Measurements from ENCODE around the gene IL3RA.
A peak's percentile ranks its signal among the peaks of the same experiment; 100 is the strongest.
"Not testable (repeated sequence)": the region's sequence is repeated elsewhere in the genome, so short reads cannot be mapped to it uniquely, and the experiment has no call there.

The IL3RA gene

DNA sequence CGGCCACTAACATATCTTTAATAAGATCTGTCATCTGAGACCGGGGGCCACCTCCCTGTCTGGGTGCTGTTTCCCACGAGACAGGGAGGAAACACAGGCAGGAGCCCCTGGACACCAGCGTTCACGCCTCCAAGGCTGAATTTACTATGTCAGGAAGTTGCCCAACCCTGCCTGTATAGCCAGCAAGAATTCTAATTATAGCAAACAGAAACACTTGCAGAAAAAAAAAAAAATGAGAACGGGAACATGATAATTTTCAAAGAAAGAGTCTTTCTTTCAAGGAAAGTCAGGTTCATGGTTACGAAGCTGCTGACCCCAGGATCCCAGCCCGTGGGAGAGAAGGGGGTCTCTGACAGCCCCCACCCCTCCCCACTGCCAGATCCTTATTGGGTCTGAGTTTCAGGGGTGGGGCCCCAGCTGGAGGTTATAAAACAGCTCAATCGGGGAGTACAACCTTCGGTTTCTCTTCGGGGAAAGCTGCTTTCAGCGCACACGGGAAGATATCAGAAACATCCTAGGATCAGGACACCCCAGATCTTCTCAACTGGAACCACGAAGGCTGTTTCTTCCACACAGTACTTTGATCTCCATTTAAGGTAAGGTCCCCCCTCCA is at the start of gene IL3RA:
Gene IL3RA (plus strand): TSS at position 455 of the 613 bp plus-strand sequence. CDS start 4,981 bp downstream, outside the sequence.
- no peak for DNase-seq (ENCODE audit: low read depth in 2 of 2)

DNA sequence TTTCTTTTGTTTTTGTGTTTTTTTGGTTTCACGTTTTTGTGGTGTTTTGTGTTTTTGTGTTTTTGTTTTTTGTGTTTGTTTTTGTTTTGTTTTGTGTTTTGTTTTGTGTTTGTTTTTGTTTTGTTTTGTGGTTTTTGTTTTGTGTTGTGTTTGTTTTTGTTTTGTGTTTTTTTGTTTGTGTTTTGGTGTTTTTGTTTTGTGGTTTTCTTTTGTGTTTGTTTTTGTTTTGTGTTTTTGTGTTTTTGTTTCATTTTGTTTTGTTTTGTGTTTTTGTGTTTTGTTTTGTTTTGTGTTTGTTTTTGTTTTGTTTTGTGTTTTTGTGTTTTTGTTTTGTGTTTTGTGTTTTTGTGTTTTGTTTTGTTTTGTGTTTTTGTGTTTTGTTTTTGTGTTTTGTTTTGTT is 47.0 kb upstream of the IL3RA start:
- no peak for DNase-seq (ENCODE audit: low read depth in 2 of 2)

DNA sequence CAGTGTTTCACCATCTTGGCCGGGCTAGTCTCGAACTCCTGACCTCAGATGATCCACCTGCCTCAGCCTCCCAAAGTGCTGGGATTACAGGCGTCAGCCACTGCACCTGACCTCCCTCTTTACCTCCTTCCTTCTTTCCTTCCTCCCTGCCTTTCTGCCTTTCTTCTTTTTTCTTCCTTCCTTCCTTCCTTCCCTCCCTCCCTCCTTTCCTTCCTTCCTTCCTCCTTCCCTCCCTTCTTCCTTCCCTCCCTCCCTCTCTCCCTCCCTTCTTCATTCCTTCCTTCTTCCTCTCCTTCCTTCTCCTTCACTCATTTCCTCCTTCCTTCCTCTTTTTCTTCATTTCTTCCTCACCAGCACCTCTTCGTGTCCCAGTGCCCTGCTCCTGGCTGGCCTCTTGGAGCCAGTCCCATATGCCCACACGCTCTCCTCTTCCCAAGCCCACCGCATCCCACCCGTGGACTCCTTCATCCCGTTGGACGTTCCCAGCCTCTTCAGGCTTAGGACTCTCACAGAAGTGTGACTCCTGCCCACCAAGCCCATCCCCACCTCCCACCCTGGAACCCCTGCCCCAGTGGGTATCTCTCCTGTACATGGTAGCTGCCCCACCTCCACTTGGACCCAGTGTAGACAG is 45.4 kb upstream of the IL3RA start:
- no peak for DNase-seq (ENCODE audit: low read depth in 2 of 2)

DNA sequence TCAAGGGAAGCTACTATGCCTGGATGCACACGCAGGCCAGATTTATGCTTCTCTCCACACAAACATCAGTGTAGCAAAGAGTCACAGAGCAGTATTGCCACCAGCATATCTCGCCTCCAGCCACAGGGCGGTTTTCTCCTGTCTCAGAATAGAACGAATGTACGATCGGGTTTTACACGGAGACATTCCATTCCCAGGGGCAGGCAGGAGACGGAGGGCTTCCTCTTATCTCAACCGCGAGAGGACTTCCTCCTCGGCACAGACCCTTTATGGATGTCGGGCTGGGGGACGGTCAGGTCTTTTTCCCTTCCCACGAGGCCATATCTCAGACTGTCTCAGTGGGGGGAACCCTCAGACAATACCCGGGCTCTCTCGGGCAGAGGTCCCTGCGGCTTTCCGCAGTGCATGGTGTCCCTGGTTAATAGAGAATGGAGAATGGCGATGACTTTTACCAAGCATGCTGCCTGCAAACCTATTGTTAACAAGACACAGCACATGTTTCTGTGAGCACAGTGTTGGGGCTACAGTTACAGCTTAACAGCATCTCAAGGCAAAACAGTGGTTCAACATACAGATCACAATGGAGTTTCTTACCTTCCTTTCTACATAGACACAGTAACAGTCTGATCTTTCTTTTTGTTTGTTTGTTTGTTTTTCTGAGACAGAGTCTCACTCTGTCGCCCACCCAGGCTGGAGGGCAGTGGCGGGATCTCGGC is 43.9 kb upstream of the IL3RA start:
- DNase-seq (ENCODE audit: low read depth in 2 of 2) = no peak

DNA sequence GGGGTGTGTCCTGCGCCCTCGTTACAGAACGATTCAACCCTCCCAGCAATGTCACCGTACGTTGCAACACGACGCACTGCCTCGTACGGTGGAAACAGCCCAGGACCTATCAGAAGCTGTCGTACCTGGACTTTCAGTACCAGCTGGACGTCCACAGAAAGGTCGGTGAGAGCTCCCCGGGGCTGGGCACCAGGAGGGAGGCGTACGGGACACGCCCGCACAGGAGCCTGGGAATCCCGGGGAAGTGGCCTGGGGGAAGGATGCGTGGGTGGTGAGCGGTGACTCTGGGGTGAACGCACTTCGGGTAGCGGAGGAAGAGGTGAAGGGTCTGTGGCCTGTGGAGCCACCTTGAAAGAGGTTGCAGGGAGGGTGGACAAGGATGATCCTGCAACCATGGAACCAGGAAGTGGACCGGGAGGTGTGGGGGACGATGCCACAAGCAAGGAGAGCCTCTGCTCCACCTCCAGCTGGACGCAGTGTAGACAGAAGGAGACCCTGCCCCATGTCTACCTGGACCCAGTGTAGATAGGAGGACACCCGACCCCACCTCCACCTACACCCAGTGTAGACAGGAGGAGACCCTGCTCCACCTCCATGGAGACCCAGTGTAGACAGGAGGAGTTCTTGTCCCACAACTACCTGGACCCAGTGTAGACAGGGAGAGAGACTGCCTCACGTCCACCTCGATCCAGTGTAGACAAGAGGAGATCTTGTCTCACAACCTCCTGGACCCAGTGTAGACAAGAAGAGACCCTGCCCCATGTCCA is 42.1 kb upstream of the IL3RA start:
- DNase-seq (ENCODE audit: low read depth in 2 of 2) = no peak

DNA sequence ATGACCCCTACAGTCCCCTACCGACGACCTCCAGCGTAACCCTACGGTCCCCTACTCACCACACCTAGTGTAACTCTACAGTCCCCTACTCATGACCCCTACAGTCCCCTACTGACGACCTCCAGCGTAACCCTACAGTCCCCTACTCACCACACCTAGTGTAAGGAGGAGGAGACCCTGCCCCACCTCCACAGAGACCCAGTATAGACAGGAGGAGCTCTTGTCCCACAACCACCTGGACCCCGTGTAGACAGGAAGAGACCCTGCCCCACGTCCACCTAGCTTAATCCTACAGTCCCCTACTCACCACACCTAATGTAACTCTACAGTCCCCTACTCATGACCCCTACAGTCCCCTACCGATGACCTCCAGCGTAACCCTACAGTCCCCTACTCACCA is 41.0 kb upstream of the IL3RA start:
- DNase-seq (ENCODE audit: low read depth in 2 of 2) = no peak

DNA sequence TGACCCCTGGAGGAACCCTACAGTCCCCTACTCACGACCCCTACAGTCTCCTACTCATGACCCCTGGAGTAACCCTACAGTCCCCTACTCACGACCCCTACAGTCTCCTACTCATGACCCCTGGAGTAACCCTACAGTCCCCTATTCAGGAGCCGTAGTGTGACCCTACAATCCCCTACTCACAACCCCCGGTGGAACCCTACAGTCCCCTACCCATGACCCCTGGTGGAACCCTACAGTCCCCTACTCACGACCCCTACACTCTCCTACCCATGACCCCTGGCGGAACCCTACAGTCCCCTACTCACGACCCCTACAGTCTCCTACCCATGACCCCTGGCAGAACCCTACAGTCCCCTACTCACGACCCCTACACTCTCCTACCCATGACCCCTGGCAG is 39.0 kb upstream of the IL3RA start:
- not testable (repeated sequence) for DNase-seq (ENCODE audit: low read depth in 2 of 2)

DNA sequence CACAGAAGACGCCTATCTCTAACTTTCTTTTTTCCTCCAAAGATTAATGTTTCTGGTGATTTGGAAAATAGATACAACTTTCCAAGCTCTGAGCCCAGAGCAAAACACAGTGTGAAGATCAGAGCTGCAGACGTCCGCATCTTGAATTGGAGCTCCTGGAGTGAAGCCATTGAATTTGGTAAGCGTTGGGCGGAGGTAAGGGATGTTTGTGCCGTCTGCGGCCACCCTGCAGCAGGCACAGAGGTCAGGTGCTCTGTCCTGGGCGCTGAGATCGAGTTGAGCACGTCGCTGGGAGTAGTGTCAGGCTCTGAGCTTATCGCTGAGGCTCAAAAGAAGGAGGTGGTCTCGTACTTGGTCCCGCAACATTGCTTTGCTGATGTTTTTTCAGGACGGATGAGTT is 36.1 kb upstream of the IL3RA start:
- DNase-seq (ENCODE audit: low read depth in 2 of 2) = no peak

DNA sequence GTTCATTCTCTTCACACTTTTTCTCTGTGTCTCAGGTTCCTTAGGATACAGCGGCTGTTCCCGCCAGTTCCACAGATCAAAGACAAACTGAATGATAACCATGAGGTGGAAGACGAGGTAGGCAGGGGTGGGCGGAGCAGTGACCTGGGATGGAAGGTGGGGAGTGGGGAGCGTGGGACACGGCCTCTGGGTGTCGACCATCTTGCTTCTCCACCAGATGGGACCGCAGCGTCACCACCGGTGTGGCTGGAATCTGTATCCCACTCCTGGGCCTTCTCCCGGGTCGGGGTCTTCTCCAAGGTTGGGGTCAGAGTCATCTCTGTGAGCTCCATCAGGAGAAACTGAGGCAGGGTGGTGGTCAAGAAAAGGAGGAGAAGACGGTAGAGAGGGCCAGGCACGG is 31.2 kb upstream of the IL3RA start:
- no peak for DNase-seq (ENCODE audit: low read depth in 2 of 2)

DNA sequence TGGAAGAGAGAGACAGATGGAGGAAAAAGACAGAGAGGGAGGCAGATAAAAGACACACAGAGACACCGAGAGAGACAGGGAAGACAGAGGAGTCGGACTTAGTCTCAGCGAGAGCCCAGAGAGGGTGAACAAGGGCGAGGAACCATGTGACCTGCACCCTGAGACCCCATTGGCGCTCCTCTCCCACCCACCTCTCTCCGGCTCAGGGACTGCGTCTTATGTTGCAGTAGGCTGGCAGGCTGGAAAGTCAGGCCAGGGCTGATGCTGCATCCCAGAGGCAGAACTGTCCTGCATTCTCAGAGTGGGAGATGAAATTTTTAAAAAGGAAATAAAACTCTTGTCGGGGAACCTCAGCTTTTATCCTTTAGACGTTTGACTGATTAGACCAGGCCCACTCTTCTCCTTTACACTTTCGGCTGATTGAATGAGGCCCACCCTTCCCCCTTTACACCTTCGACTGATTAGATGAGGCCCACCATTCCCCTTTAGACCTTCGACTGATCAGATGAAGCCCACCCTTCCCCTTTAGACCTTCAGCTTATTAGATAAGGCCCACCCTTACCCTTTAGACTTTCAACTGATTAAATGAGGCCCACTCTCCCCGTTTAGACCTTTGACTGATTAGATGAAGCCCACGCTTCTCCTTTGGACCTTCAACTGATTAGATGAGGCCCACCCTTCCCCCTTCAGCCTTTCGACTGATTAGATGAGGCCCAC is 29.5 kb upstream of the IL3RA start:
- no peak for DNase-seq (ENCODE audit: low read depth in 2 of 2)

DNA sequence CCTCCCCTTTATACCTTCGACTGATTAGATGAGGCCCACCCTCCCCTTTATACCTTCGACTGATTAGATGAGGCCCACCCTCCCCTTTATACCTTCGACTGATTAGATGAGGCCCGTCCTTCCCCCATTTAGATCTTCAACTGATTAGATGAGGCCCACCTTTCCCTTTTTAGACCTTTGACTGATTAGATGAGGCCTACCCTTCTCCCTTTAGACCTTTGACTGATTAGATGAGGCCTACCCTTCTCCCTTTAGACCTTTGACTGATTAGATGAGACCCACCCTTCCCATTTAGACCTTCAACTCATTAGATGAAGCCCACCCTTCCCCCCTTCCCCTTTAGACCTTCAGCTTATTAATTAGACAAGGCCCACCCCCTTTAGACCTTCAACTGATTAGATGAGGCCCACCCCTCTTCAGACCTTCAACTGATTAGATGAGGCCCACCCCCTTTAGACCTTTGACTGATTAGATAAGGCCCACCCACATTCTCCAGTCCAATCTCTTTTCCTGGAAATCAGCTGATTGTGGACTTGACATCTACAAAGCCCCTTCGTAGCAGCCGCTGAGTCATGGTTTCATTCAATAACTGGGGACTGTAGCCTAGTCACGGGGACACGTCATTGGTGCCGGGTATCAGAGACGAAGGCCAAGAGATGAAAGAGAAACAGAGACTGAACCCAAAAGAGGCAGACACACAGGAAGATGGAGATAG is 28.8 kb upstream of the IL3RA start:
- DNase-seq (ENCODE audit: low read depth in 2 of 2) = no peak

DNA sequence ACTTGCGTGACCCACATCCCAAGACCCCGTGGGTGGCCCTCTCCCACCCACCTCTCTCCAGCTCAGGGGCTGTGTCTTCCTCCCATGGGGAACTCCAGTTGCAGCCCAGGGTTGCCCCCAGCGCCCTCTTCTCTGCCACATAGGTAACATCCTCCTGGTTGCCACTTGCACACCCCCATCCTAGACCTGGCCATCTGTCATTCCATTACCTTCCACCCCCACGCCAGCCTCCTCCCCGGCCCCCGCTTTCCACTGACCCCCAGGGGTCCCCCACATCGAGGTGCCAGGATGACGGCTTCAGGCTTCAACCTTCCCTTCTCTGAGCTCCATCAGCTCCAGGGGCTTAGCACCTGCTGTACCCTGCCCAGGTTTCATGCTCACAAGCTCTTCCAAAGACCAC is 28.1 kb upstream of the IL3RA start:
- DNase-seq (ENCODE audit: low read depth in 2 of 2) = no peak

DNA sequence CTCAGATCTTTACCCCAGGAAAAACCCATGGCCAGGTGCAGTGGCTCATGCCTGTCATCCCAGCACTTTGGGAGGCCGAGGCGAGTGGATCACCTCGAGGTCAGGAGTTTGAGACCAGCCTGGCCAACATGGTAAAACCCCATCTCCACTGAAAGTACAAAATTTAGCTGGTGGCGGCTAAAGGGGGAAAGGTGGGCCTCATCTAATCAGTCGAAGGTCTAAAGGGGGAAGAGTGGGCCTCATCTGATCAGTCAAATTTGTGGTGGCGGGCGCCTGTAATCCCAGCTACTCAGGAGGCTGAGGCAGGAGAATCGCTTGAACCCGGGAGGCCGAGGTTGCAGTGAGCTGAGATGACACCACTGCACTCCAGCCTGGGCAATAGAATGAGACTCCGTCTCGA is 27.7 kb upstream of the IL3RA start:
- not testable (repeated sequence) for DNase-seq (ENCODE audit: low read depth in 2 of 2)

DNA sequence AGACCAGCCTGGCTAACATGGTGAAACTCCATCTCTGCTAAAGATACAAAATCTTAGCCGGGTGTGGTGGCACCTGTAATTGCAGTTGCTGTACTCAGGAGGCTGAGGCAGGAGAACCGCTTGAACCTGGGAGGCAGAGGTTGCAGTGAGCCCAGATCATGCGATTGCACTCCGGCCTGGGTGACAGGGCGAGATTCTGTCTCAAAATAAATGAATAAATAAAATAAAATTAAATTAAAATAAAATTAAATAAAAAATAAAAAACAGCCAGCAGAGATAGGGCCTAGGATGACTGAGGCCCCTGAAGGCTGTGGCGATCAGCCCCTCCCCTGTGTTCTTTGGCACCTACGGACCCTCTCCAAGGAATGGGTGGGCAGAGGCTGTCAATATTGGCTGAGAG is 22.8 kb upstream of the IL3RA start:
- DNase-seq (ENCODE audit: low read depth in 2 of 2) = no peak

DNA sequence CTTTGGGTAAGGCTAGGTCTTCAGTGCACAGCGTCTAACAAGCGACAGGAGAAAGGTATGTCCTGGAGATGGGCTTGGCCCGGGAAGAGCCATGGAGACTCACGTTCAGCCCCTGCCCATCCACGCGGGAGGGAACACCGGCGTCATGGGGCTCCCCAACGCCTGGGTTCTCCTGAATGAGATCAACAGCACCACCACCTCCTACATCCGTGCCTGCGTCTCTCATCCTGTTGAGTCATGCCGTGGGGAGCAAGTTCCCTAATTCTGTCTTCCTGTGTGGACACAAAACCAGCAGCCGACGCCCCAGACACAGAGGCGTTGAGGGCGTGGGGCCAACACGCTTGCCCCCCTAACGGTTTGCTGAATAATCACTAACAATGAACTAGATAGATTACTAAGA is 20.1 kb upstream of the IL3RA start:
- DNase-seq (ENCODE audit: low read depth in 2 of 2) = peak; percentile 18 to 20

DNA sequence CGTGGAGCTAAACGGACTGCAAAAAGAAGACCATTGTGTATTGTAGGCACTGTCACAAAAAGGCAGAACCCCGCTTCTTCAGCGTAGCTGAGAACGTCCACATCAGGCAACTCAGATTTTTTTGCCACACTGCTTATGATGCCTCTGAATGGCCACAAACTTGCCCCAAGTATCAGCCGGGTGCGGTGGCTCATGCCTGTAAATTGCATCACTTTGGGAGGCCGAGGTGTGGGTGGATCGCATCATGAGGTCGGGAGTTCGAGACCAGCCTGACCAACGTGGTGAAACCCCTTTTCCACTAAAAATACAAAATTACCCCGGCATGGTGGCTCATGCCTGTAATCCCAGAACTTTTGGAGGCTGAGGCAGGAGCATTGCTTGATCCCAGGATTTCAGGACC is 14.9 kb upstream of the IL3RA start:
- DNase-seq (ENCODE audit: low read depth in 2 of 2) = no peak

DNA sequence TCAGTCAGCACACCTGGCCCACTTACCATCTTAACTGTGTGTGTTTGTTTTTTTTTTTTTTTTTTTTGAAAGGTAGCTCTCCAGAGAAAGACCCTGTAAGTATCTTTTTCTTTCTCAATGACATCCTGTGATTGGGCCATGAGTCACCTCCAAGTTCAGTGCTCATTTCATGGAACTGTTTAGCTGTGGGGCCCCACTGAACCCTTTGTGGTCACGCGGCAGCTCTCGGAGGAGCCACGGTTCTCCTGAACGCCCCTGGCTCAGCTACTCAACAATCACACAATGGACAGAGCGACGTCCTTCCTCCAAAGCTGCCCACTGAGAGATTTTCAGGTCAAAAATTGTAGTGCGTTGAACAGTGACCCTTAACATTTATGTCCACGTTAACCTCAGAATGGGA is 14.2 kb upstream of the IL3RA start:
- DNase-seq (ENCODE audit: low read depth in 2 of 2) = peak; percentile 41 to 50

DNA sequence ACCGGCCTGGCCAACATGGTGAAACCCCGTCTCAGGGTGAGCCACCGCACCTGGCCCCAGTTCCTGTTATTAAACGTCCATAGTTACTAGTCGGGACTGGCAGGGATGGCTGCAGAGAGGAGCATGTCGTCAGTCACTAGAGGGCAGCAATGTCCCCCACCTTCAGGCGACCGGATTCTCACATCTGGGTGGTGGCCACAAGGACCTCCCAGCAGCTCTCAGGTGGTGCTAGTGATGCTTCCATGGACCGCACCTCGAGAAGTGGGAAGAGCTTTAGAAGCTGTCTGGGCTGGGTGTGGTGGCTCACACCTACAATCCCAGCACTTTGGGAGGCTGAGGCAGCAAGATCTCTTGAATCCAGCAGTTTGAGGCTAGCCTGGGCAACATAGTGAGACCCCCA is 13.3 kb upstream of the IL3RA start:
- peak; percentile 36 to 56 for DNase-seq (ENCODE audit: low read depth in 2 of 2)

DNA sequence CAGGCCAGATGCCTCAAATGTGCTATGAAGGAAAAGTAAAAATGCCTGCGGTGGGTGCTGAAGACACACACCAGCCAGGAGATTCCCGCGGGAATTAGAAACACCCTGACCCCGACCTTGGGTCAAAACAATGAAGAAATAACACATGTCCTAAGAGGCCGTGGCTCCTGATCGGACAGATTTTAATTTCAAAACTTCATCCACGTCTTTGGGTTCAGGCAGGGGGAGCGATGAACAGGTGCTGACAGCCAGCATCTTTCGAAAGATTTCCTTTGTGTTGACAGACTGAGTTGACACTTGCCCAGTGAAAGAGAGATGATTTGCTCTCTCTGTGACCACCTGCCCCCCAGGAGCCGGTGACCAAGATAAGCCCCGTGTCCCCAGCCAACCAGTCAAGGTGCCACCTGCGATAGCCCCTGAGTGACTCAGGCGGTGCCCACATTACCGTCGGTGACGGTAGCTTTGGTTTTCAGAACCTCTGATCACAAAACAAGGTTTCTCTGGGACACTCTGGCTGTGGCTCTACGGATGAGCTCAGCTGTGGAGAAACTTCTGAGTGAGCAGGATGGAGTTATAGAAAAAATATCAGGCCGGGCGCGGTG is 11.0 kb upstream of the IL3RA start:
- DNase-seq (ENCODE audit: low read depth in 2 of 2) = no peak

DNA sequence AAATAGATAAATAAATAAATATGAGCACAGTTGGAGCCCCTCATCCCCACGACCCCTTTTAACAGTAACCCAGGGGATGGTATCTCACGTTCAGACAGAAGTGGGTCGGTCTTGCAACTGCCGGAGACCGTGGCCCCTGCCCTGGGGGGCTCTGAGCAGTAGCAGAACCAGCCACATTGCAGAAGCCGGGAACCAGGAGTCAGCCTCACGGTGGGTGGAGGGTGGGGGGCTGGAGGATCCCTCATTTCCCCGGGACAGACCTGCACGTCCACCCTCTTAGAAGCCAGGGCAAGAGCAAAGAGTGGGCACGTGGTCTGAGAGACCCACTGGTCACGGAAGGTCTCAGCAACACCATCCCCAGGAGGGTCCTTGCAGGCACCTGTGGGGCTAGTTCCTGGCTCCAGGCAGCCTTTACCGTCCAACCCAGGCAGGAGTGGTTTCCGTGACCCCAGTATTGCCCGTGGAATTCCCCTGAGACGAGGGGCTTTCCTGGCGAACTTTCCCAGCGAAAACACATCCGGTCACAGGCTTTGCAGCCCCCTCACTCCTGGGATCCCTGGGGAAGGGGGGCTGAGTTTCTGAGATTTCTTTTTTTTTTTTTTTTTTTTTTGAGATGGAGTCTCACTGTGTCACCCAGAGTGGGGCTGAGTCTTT is 8.8 kb upstream of the IL3RA start:
- no peak for DNase-seq (ENCODE audit: low read depth in 2 of 2)
